Activated T-helper 1 cell treated with anti-CD3 and anti-CD28 coated beads, Interleukin-2, amount 50 U/mL, for 16 hours (primary cell): ENCODE results near the gene SIGLEC14.
"Not testable (repeated sequence)": the region's sequence is repeated elsewhere in the genome, so short reads cannot be mapped to it uniquely, and the experiment has no call there.

ENCODE experiments used
- DNase-seq, 2 donors: peaks; one replicate each; pipeline ENCODE4 v3.0.0-alpha.2; 2020; ENCODE audit warnings: low read depth in 1 of 2, low spot score in 1 of 2

Gene SIGLEC14

GRCh38 chr19:51646730-51647129, at the start of gene SIGLEC14:
Gene SIGLEC14 (minus strand): TSS chr19:51646825. CDS start chr19:51646759, 66 bp downstream.
- DNase-seq: not testable (repeated sequence)

DNA sequence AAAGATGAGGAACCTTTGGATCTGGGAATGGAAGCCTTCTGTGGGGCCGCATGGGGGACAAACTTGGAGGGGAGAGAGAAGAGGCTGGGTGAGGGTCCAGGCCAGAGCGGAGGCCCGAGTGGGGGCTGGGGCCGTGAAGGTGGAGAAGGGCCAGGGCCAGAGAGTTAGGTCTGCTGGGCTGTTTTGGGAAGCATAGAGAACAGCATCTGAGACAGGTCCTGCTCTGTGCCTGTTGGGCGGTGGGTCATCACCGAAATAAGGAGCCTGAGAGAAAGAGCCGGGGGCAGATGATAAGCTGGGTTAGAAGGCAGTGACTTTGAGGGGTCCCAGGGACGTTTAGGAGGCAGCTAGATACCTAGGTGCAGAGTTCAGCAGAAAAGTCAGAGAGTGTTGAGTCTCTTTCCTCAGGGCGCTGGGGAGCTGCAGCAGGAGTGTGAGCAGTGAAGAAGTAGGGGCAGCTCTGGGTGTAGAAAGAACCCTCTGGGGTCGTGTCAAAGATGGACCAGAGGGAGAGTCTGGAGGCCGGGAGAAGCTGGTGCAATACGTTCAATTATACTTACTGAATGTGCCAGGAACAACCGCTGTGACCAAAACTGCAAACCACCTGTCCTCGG, 49.2 kb upstream of the SIGLEC14 start:
- no peak for DNase-seq

DNA sequence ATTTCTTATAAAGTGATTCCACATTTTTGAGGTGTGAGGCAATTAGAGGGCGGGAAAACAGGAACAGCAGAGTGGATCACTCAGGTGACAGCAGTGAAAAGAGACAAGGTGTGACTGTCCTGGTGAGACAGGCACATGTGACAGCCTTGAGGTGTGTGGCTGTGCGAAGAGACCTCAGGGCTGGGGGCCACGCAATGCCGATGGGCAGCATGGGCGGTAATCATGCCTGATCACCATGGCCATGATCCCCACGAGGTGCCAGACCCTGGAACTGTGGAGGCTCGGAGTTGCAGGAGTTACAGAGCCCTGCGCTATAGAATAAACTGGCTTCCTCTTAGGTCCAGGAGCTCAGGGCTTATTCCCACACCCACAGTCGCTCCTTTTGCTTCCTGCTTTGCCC, 48.5 kb upstream of the SIGLEC14 start:
- no peak for DNase-seq

DNA sequence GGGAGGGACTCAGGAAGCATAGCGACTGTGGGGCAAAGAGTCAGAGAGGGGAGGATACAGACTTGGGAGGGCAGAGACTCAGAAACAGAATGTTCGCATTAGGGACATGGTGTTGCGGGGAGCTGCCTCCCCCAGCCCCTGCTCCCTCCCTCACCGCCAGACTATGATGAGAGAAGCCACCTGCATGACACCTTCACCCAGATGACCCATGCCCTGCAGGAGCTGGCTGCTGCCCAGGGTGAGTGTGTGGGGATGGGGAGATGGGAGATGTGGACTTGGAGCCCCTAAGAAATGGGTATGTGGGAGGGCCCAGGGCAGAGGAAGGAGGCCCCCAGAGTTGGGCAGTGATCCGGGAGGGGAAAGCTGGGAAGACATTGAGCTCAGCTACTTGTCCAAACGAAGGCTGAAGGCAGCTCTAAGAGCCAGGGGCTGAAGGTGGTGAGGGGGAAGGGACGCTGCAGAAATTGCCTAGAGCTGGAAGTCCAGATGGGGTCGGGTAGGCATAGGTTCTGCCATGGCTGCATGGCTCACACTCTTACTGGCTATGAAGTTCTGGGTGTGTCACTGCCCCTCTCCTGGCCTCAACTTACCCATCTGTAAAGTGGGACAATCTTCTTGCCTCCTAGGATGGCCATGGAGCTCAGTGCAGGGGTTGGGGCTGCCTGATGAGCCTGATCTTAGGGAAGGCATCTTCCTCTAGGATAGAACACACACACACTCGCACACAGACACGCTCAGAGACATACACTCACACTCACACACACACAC, 47.9 kb upstream of the SIGLEC14 start:
- DNase-seq: no peak

- DNase-seq: no peak
These were observed 47.2 kb upstream of the SIGLEC14 start for GRCh38 chr19:51693819-51694218.

- no peak for DNase-seq
These were observed 46.6 kb upstream of the SIGLEC14 start, which contains the start of gene SPACA6 for GRCh38 chr19:51693260-51693659. Gene SPACA6 (plus strand): TSS chr19:51693330. CDS start chr19:51693527, 197 bp downstream.

GRCh38 chr19:51692468-51692867, 45.8 kb upstream of the SIGLEC14 start:
- DNase-seq: no peak

DNA sequence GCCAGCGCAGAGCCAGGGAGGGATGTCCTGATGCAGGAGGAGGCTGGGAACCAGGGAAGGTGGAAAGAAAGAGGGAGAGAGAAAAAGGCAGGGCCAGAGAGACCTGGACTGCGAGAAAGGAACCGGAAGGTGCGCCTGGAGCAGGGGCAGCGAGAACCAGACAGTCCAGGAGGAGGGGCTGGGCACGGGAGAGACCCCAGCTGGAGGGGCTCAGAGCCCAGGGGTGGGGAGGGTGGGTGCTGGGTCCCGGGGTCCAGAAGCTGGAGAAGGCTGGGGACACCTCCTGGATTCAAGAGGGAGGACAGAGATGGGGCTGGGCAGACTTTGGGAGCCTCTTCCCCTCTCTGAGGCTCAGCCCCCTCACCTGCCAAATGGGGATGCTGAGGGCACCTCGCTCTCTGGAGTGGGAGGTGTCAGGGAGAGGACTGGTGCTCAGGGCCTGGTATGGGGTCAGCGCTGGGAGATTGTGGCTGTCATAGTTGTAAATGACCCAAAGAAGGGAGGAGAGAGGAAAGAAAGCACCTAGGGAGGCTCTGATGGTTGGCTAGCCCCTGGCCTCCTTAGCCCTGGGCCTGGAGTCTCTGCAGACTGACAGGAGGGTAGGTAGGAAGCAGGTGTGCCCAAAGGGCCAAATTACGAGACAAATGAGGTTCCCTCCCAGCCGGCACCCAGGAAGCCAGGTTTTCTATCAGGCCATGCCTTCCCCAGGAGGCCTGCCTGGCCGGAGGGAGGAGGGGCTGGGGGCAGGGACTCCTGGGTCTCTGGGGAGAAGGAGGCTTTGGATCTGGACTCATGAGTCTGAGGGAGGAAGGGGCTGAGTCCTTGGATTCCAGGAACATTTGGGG, 45.2 kb upstream of the SIGLEC14 start:
- no peak for DNase-seq

- no peak for DNase-seq
These were observed 44.5 kb upstream of the SIGLEC14 start for GRCh38 chr19:51691074-51691583.

- DNase-seq: peak; percentile 26 to 47
These were observed 43.9 kb upstream of the SIGLEC14 start for GRCh38 chr19:51690454-51691073.

- DNase-seq: no peak
These were observed 43.3 kb upstream of the SIGLEC14 start for GRCh38 chr19:51689751-51690453.

- no peak for DNase-seq
These were observed 42.3 kb upstream of the SIGLEC14 start for GRCh38 chr19:51688671-51689571.

- no peak for DNase-seq
These were observed 41.4 kb upstream of the SIGLEC14 start for GRCh38 chr19:51687791-51688670.

- no peak for DNase-seq
These were observed 39.5 kb upstream of the SIGLEC14 start for GRCh38 chr19:51686171-51686570.

- DNase-seq: no peak
These were observed 34.8 kb upstream of the SIGLEC14 start for GRCh38 chr19:51681286-51681941.

GRCh38 chr19:51680474-51680873, 33.8 kb upstream of the SIGLEC14 start:
- no peak for DNase-seq

DNA sequence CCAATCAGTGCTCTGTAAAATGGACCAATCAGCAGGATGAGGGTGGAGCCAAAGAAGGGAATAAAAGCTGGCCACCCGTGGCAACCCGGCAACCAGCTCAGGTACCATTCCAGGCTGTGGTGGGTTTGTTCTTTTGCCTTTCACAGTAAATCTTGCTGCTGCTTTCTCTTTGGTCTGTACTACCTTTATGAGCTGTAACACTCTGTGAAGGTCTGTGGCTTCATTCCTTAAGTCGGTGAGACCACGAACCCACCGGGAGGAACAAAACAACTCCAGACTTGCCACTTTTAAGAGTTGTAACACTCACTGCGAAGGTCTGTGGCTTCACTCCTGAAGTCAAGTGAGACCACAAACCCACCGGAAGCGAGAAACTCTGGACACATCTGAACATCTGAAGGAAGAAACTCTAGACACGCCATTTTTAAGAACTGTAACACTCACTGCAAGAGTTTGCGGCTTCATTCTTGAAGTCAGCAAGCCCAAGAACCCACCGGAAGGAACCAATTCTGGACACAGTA, 30.0 kb upstream of the SIGLEC14 start:
- no peak for DNase-seq
